ENCODE measurements around the gene ACKR1.

- TF ChIP-seq POLR2AphosphoS5 (IDR thresholded peaks at IDR 0.05; ENCODE audit: low read depth, low read length), result no peak
- no peak for TF ChIP-seq POLR2A (IDR thresholded peaks at IDR 0.05; ENCODE audit: low read depth, low read length)
- TF ChIP-seq TAF1 (IDR thresholded peaks at IDR 0.05; ENCODE audit: low read depth, low read length), result no peak
Observed at GRCh38 chr1:159229260-159229885, 24.7 kb downstream of the ACKR1 start.
